GM10248 (cell line): ENCODE measurements around the gene SMIM14.

ENCODE experiments used
- CTCF ChIA-PET: fragments of 300-600 bp; sonication (Branson Sonifier 250); formaldehyde crosslinking; extraction: SDS; loops from one replicate; lab custom pipeline; 2021; ENCODE audit warnings: antibody characterized with exemption; lab: Yijun Ruan, JAX
- POLR2A ChIA-PET: fragments of 350-650 bp; sonication (Branson Sonifier 250); formaldehyde crosslinking; extraction: SDS; loops from one replicate; lab custom pipeline; 2020; ENCODE audit warnings: antibody characterized with exemption; lab: Yijun Ruan, JAX
- DNase-seq: peaks from one replicate; pipeline ENCODE4 v3.0.0; 2012; ENCODE audit errors: extremely low spot score
- CTCF ChIP-seq: IDR thresholded peaks from 2 replicates; pipeline ENCODE4 v1.5.1; 2012; ENCODE audit warnings: mild to moderate bottlenecking, low read depth; ENCODE audit errors: extremely low read depth, missing control alignments, control extremely low read depth

The SMIM14 gene

DNA sequence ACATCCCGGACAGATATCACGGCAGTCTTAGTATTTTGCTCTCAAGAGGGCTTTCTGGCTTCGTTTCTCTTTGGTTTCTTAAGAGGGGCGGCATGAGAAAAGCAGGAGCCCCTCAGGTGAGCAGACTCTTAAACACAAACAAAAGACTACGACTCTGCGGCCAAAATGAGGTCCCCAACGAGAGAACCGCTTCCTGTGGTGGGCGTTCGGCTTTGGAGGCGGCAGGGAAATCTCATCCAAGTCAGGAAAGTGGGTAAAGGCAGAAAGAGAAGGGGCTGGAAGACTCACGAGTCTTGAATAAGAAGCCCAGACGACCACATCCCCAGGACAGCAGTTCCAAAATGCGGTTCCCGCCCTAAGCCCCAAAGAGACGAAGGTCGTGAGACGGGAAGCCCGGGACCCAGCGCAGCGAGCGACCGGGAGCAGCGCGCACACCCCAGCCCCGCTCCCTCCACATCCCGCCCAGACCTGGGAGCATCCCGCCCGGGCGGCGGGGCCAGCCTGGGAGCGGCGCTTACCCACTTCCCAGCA is 111.8 kb downstream of the SMIM14 start:
- peak; percentile 47 for DNase-seq
- TF ChIP-seq CTCF, result no peak
- CTCF ChIA-PET, result interaction anchor here (0.7 to 1.0 kb wide), 3 partner anchors 17 to 420 kb away, joined by 3 read pairs; no protein-coding TSS in a partner anchor
- POLR2A ChIA-PET, result interaction anchor here (0.5 to 1.2 kb wide), 4 partner anchors 98 to 128 kb away, joined by 3 to 5 read pairs (median 5); partner anchors contain the start of gene SMIM14

GRCh38 chr4:39525822-39526690 is 112.6 kb downstream of the SMIM14 start:
- POLR2A ChIA-PET, result no interaction called here
- CTCF ChIA-PET, result interaction anchor here (1.2 kb wide), 1 partner anchor 29 kb away, joined by 4 read pairs; no protein-coding TSS in a partner anchor
- TF ChIP-seq CTCF, result no peak
- DNase-seq, result peak; percentile 15

DNA sequence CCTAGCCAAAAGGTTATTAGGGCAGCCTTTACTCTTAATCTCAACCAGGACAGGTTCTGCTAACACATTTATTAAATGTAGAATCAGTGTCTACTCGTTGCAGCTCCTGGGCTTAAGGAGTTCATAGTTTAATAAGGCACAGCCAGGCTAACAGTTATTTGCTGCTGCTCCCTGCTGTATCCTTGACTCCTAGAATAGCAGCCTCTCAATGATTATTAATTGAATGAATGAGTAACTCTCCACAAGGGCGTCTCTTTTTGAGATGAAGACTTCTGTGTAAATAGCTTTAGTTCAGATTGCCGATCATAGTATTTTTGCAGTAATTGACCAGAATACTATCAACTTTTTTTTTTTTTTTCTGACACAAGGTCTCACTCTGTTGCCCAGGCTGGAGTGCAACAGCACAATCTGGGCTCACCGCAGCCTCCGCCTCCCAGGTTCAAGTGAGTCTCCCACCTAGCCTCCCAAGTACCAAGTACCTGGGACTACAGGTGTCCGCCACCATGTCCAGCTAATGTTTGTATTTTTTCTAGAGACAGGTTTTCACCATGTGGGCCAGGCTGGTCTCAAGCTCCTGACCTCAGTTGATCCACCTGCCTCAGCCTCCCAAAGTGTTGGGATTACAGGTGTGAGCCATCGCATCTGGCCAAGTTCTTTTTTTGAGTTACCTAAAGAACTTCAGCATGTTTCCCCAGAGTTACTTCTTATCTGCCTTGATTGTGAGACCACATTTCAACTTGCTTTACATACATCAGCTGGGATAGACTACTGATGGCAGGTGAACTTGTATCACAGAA is 114.3 kb downstream of the SMIM14 start:
- no peak for DNase-seq
- CTCF ChIA-PET, result interaction anchor here (1.1 to 1.4 kb wide), 3 partner anchors 14 to 450 kb away, joined by 3 to 6 read pairs (median 4); no protein-coding TSS in a partner anchor
- POLR2A ChIA-PET, result interaction anchor here (0.6 kb wide), 2 partner anchors 36 to 1206 kb away, joined by 3 read pairs; no protein-coding TSS in a partner anchor
- no peak for TF ChIP-seq CTCF

- ChIA-PET CTCF (interaction anchor here (1.0 kb wide), 2 partner anchors 8 to 11 kb away, joined by 3 read pairs; no protein-coding TSS in a partner anchor), POLR2A (no interaction called here)
- TF ChIP-seq CTCF, result no peak
- no peak for DNase-seq
Measured at GRCh38 chr4:39522068-39522467, 116.6 kb downstream of the SMIM14 start.

- ChIA-PET POLR2A (no interaction called here), CTCF (no interaction called here)
- TF ChIP-seq CTCF, result no peak
- DNase-seq, result no peak
Measured at GRCh38 chr4:39521253-39521919, 117.3 kb downstream of the SMIM14 start.
